ENCODE results near the gene MNX1.

MNX1 gene

DNA sequence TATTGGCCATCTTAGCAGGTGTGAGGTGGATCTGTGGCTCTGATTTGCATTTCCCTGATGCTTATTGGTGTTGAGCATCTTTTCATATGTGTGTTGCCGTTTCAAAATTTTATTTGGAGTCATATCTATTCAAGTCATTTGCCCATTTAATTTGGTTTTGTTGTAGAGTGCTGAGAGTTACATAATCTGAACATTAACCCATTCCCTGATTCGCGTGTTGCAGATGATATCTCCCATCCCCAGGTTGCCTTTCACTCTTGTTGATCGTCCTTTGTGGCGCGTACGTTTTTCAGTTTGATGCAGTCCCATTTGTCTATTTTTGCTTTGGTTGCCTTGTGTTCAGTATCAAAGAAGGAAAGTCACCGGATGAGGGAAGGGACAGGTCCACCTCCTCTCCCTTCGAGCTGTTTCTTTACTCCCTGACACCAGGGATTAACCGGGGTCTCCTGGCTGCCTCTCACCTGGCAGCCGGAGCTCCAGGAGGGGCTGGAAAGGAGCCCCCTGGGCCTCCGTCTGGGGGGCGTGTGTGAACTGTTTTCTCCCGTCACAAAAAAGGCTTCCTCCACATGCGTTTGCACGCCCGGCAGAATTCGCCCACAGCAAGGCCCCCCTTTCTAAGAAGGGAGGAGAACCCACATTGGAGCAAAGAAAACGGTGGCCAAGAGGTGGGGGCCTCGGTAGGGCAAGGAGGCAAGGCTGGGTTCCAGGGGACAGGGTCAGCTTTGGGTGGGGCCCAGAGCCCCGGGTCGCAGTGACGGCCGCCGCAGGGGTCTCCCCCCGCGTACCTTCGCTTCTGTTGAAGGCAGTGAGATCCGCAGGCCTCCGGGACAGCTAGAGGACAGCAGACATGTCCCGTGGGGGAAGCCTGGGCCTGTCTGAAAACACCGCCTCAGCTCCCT lies 8.3 kb downstream of the MNX1 start:
- no peak for DNase-seq (ENCODE audit: low spot score)

GRCh38 chr7:157000741-157001653 lies 9.5 kb downstream of the MNX1 start:
- no peak for DNase-seq (ENCODE audit: low spot score)

- no peak for DNase-seq (ENCODE audit: low spot score)
Observed at GRCh38 chr7:156999958-157000726, 10.3 kb downstream of the MNX1 start.

GRCh38 chr7:156998988-156999957 lies 11.2 kb downstream of the MNX1 start:
- DNase-seq (ENCODE audit: low spot score) = no peak

- DNase-seq (ENCODE audit: low spot score) = no peak
Observed at GRCh38 chr7:156994417-156994816, 16.0 kb downstream of the MNX1 start.

GRCh38 chr7:156993925-156994235 lies 16.6 kb downstream of the MNX1 start:
- no peak for DNase-seq (ENCODE audit: low spot score)

- no peak for DNase-seq (ENCODE audit: low spot score)
Observed at GRCh38 chr7:156993021-156993924, 17.2 kb downstream of the MNX1 start.

DNA sequence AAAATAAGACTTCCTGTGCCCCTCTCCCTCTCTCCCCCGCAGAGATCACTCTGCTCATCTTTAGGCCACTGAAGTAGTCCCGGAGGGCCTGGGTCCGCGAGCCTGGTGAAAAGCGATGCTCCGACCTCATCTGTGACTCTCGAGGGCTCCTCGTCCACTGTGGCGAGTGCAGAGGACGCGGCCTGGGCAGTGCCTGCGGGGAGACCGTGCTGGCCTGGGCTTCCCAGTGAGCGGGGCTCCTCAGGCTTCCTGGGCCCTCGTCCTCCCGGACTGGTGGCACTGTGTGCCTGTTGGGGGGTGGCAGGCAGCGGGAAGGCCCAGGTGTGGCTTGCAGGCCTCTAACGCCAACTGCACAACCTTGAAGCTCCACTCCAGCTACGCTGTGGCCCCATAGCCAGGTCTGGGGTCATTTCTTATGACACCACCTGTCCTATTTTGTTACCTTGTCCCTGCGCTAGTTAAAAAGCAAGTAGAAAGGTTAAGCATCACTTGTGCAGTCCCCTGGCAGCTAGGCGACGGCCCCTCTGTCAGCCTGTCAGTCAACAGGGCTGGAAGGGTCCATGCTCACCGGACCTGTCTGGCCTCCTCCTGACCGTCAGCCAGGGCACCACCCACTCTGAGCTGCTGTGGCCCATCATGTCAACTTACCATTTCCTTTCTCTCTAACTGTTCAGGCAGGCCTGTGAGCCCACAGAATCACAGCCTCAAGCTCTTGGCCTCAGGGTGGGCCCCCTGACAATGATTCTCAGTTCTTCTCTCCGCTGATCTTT lies 20.5 kb downstream of the MNX1 start:
- no peak for DNase-seq (ENCODE audit: low spot score)

GRCh38 chr7:156988343-156989185 lies 21.9 kb downstream of the MNX1 start:
- DNase-seq (ENCODE audit: low spot score) = no peak

GRCh38 chr7:156986378-156986777 lies 24.1 kb downstream of the MNX1 start:
- no peak for DNase-seq (ENCODE audit: low spot score)

DNA sequence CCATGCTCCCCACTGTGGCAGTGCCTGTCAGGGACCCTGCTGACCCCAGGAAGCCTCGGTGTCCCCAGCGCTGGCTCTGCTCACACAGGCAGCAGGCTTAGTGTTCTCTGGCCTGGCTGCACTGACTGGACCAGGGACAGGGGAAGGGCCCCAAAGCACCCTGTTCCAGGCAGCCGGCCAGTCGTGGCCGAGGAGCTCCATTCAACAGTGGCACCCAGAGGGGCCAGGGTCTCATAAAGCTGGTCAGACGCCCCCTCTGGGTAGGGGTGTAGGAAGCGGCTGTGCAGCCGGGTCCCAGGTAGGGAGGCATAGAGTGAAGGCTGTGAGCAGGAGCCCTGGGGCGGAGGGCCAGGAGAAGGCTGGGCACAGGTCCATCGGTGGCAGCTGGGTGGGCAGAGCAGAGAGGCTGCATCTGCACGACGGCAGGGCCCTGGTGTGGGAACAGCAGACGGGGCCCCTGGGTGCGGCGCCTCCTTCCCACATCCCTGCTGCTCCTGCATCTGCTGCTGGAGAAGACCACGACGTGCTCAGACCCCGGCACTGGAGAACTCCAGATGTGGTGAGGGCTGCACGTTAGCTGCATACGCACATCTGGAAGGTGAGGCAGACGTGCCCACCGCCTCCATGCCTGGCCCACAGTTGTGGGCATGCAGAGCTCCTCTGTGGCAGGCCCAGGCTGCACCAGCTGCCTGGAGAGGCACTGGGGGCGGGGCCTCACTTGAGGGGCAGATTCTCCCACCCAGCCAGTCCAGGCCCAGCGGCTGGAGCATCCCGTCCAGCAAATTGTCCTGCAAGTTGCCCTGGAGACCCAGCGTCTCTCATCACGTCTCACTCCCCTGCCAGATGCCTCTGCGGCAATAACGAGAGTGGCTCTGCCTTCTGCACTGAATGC lies 25.1 kb downstream of the MNX1 start:
- DNase-seq (ENCODE audit: low spot score) = no peak

DNA sequence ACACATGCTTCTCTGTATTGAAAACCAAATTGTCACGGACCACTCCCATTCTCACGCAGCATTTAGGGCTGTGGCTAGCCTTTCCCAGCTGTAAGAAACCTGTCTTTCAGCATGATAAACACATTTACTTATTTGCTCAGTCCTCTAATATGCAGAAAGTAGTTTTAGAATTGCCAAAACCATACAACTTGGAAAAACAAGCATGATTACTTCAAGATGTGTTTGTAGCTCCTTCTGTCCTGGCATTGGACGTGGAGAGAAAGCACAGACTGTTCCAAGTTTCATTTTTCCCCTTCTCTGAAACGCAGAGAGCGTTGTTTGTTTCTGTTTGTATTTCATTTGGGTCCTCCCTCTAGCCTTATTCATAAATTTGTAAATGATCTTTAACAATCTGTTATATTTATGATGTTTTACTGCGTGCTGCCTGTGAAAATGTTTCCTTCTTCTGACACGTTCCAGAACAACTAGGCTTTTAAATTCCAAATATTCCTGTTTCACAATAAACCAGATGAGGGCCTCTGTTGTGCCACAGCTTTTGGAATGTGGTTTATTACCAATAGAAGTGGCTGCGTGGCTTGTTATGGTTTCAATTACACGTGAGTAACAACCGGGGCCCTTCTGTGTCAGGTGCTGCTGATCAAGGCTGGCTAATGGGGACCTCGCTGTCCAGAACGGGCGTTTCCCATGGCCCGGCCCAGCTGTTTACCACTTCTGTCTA lies 26.1 kb downstream of the MNX1 start:
- no peak for DNase-seq (ENCODE audit: low spot score)

DNA sequence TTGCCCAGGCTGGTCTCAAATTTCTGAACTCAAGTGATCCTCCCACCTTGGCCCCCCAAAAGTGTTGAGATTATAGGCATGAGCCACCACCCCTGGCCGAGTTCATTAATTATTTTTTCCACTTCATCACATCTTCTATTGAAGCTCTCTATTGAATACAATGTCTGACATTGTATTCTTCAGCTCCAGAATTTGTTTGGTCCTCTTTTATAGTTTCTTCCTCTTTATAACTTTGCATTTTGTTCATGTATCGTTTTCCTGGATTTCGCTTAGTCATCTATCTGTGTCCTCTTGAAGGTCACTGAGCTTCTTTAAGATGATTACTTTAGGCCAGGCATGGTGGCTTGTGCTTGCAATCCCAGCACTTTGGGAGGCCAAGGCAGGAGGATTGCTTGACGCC lies 30.8 kb downstream of the MNX1 start:
- DNase-seq (ENCODE audit: low spot score) = no peak

DNA sequence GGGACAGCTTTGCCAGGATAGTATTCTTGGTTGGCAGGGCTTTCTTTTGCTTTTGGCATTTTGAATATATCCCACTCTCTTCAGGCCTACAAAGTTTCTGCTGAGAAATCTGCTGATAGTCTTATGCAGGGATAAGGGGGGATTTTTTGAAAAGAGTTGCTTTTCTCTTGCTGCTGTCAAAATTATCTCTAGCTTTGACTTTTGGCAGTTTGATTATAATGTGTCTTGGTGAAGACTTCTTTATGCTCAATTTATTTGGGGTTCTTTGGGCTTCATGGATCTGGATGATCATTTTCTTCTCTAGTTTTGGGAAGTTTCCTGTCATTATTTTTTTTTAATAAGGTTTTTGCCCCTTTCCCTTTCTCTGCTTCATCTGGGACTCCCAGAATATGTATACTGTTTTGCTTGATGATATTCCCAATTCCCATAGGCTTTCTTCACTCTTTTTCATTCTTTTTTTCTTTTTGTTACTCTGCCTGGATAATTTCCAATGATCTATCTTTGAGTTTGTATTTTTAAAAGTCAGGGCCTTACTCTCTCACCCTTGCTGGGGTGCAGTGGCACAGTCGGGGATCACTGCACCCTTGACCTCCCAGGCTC lies 31.4 kb downstream of the MNX1 start:
- DNase-seq (ENCODE audit: low spot score) = no peak

- no peak for DNase-seq (ENCODE audit: low spot score)
Observed at GRCh38 chr7:156975620-156976019, 34.8 kb downstream of the MNX1 start.

- DNase-seq (ENCODE audit: low spot score) = no peak
Observed at GRCh38 chr7:156969972-156970420, 40.5 kb downstream of the MNX1 start.

Measured in CD4-positive, alpha-beta T cell treated with Interleukin-2 at 100 ng/mL for 4 hours (primary cell).